Neural cell (in vitro differentiated cells): ENCODE results near the gene CYB561A3.

Experiments
- CTCF ChIP-seq: fragments of 450-650 bp; IDR thresholded peaks from 2 replicates; pipeline ENCODE4 v1.5.1; 2014; ENCODE audit warnings: antibody characterized with exemption, mild to moderate bottlenecking, moderate library complexity; ENCODE audit not compliant: poor library complexity, severe bottlenecking
- POLR2AphosphoS5 ChIP-seq: IDR thresholded peaks from 2 replicates; pipeline ENCODE4 v1.6.1; 2012

- TF ChIP-seq CTCF (no peak), POLR2AphosphoS5 (no peak)
These were observed 11.8 kb downstream of the CYB561A3 start for GRCh38 chr11:61349916-61350315.
